GM21619 (cell line): ENCODE data around the gene HINT1.
"Not testable (repeated sequence)": the region's sequence is repeated elsewhere in the genome, so short reads cannot be mapped to it uniquely, and the experiment has no call there.

Experiments
- ATAC-seq: cut with Tn5 transposase; IDR thresholded peaks from one replicate; pipeline ENCODE4 v1.9.1; 2021; ENCODE audit not compliant: unreplicated experiment

The HINT1 gene

DNA sequence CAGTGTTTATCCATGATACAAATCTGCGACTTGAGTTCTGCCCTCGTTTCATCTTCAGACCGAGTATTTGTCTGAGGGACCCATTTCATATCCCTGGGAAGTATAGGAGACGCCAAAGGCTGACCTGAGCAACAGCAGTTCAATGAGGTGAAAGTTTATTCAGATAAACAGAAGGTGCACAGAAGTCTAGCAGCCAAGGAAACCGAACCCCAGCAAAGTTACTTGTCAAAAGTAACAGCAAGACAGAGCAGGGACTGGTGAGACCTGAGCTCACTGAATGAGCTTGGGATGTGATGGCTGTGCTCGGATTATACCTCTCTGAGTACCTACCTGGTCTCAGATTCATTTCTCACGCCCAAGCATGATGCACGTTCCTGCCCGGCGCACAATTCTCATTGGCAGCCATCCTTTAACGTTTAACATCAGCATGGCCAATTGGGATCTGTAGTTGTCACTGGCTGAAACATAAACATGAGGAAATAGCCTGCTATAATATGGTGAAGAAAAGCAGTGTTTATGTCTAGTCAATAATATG, 6.3 kb upstream of the HINT1 start:
- ATAC-seq, result no peak

DNA sequence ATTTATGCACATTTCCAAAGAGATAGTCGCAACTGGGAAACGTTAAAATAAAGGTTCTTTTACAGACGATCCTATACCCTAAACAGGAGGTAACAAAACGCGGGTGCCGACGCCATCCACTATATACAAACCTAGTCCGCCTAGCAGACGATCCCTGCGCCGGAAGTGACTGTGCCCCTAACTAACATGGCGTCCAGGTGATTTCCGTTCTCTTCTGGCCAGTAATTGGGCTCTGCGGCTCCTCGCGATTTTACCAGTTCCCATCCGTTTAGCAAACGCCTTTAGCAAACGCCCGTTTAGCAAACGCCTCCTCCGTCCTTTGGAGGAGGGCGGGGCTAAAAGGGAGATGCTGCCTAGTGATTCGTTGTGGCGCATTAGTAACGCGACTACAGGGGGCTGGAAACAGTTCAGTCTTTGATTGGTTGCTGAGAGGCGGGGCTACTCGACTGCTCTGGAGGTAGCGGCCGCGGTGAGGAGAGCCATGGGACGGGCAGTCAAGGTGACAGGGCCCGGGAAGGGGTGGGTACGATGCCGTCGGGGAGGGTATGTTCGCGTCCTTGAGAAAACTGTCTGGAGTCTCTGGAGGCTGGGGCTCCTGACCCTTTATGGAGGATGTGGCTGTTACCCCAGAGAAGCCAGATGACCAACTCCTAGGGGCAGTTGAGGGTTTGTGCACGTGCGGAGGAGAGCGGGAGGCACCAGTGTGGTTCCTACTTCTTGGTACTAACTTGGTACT, 5.7 kb upstream of the HINT1 start, which contains the start of gene LYRM7:
Gene LYRM7 (plus strand): TSS at position 405 of the 736 bp plus-strand sequence. CDS start 77 bp downstream, at position 482.
- ATAC-seq, result peak; percentile 96

DNA sequence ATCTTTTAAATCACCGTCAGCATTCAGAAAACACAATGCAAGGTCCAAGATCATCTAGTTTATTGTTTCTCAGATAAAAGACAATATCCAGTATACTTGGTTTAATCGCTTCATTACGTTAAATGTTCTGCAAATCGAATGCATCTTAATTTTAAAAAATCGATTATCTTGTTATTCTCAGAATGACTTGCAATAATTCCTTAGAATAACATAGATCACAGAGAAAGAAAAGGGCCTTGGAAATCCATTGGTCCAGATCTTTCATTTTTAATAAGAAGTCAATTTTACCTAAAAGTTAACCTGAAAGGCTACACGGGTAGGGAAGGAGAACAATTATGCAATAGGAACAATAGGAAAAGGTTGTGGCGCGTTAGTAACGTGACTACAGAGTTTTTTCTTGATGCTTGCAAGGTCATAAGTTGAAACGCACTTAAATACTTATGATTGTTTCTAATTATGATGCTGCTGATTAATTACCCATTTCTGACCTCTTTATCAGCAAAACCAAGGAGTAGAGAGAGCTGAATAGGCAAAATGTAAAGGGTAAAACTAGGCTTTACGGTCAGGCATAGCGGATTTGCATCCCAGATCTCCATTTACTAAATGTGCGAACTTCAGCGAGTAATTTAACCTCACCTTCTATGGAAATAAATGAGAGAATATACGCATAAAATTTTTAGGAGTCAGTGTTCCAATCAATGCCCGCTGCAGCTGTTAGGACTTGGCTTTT, 4.9 kb upstream of the HINT1 start:
- no peak for ATAC-seq

DNA sequence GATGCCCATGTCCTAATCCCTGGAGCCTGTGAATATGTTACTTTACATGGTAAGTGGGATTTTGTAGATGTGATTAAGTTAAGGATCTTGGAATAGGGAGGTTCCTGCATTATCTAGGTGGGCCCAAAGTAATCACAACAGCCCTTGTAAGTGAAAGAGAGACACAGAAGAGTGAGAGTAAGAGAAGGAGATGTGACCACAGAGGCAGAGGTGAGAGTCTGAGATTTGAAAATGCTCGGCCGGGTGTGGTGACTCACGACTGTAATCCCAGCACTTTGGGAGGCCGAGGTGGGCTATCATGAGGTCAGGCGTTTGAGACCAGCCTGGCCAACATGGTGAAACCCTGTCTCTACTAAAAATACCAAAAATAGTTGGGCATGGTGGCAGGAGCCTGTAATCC, 2.6 kb upstream of the HINT1 start:
- ATAC-seq, result no peak

DNA sequence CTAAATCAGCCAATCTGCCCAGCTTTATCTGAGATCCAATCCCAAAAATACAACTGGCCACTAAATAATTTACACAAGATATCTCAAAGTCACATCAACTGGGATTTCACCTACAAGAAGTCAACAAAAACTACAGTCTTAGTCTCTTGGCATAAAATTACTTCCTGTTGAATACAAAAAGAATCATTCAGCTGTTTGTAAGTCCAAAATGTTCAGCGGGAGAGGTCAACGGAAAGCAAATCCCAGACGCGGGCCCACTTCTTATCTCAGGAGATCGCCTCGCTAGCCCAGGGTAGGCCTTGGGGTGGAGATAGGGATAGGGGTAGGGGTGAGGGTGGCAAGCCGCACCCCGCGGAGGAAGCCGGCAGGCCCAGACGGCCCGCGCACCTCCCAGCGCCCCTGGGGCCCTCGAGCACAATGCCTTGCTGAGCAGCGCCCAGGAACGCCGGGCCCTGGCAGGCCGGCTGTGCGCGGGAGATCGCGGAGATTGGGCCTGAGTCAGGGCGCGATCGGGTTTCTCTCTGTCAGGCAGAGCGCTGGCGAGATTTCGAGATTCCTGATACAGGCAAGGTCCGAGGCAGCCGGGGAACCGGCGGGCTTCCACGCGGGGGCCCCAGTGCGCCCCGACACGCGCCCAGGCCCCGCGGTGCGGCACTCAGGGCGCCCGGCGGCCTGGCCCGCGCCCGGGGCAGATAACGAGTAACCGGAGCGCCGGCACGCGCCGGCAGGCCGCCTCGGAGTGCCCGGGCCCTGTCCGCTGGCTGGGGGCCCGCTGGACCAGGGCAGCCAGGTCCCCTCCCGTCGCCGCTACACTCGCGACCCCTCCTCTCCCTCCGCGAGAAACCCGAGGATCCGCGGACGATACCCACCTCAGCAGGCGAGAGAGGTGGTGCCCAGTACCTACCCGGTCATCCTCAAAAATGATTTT, 601 bp downstream of the HINT1 start:
- ATAC-seq, result peak; percentile 70

DNA sequence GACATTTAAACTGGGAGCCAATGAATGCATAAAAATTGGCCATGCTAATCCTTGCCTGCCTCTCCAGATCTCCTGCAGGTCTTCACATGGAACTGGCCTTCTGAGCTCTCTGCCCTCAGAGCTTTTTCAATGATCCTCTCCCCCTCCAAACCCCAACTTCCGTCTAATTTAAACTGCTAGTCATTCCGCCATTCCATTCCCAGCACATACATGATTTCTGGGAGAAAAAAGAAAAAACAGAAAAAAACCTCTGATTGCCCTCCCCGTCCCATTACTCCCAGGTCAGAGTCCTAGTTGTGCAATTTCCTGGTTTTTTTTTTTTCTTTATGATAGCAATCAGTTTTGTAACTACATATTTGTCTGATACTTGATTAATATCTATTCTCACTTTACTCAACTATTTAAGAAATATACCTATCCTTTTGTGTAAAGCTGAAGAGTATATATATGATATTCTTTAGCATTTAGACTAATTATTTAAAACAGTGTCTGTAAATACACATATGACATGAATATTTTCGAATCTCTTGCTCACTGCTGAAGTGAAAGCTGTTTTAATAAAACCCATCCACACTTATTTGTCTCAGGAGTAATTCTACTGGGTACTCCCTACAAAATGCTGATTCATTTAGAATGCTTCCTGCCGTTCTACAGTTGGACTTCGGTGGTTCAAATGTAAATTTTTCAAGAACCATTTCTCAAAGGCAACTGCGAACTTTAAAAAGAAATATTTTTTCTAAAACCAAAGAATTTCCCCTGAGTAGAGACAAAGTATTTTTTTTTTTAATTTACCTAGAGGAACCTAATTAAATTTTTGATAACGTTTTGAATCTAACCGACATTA, 1.6 kb downstream of the HINT1 start:
- ATAC-seq, result no peak

DNA sequence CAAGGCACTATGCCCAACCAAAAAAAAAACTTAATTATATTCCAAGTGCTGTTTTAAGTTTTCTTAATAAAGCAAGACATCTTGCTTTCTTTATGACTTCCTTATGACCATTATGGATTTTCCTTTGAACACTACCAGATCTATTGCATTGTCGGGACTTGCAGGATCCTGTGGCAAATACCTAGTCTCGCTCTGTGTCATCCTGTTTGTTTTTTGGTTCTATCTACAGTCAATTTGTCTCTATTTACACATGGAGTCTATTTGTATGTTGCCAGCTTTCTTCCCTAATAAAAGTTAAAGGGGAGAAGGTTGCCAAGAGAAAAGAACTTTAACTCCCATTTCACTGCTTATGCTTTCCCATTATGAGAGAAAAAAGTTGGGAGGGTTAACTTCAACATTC, 4.9 kb downstream of the HINT1 start:
- no peak for ATAC-seq

DNA sequence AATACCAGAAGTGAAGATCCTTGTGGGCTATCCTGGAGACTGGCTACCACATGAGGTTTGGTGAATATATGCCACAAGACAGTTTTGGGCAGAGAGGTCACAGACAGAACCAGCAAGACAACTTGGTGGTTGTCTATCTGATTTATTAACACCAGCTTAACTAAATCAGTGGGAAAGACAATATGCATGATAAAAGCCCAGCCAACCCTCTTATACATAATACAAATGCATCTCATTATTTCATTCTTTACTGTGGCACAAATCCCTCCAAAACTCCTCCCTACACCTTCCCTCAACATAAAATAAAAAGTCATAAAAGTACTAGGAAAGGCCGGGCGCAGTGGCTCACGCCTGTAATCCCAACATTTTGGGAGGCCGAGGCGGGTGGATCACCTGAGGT, 8.1 kb downstream of the HINT1 start:
- ATAC-seq, result no peak

DNA sequence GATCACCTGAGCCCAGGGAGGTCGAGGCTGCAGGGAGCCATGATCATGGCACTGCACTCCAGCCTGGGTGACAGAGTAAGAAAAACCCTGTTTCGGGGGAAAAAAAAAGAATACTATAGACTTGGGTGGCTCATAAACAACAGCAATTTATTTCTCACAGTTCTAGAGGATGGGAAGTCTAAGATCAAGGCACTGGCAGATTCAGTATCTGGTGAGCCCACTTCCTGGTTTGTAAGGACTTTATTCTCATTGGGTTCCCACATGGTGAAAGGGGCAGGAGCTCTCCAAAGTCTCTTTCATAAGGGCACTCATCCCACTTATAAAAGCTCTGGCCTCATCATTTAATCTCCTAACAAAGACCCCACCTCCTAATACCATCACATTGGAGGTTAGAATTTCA, 8.7 kb downstream of the HINT1 start:
- no peak for ATAC-seq

DNA sequence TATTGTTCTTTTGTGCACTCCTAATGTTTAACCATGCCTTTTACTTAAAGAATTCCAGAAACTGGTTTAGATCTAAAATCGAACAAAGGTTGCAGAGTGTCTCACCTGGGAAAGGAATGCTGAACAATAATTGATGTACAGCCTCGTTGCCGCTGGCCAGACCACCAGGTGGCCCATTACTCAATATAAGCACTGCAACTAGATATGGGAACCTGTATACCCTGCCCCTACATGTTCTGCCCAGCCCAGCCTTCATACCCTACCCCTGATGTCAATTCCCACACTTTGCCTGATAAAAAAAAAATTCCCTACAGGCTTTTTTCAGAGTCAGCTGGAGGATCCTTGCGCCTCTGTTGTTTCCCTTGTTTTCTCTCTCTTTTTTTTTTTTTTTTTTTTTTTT, 13.8 kb downstream of the HINT1 start:
- ATAC-seq, result no peak

DNA sequence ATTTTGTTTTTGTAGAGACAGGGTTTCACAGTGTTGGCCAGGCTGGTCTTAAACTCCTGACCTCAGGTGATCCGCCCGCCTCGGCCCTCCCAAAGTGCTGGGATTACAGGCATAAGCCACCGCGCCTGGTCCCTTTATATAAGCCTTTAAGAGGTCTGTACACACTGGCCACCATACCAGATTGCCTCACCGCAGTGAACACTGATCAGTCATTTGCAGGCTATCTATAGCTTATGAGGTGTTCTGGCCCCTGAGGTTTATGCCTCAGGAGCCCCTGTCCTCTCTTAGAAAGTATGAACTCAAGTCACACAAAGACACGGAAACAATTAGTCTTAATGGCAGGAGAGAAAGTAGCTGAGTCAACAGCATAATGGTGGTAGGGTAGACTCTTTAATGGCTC, 14.6 kb downstream of the HINT1 start:
- no peak for ATAC-seq

DNA sequence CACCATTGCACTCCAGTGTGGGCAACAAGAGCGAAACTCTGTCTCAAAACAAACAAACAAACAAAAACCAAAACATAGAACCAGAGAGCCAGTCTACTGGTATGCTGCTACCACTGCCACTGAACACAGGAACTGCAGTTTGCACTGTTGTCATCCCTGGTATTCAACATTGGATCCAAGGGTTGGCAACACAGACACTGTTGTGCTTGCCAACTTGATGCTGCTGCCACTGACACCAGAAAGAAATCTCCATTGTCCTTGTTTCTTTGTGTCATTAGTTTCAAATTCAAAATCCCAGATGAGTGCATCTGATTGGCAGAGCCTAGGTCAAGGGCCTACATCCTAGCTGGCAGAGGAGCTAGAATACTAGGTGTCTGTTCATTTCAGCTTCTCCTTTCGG, 16.2 kb downstream of the HINT1 start:
- no peak for ATAC-seq

DNA sequence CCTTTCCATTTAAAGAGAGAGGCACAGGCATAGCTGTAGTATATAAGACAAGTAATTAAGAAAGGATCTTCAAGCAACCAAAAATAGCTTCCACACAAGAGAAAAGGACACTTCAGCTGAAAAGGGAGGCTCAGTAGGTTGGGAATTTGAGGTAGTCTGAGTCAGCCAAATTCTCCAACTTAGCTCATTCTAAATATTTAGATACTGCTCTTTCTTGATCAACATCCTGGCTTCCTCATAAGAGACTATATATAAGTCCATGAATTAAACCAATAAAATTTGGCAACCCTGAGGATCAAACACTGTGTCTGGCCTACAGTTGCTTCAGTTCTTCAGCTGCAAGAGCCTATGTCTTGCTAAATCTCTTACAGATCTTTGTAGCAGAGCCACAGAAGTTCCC, 17.8 kb downstream of the HINT1 start:
- no peak for ATAC-seq

DNA sequence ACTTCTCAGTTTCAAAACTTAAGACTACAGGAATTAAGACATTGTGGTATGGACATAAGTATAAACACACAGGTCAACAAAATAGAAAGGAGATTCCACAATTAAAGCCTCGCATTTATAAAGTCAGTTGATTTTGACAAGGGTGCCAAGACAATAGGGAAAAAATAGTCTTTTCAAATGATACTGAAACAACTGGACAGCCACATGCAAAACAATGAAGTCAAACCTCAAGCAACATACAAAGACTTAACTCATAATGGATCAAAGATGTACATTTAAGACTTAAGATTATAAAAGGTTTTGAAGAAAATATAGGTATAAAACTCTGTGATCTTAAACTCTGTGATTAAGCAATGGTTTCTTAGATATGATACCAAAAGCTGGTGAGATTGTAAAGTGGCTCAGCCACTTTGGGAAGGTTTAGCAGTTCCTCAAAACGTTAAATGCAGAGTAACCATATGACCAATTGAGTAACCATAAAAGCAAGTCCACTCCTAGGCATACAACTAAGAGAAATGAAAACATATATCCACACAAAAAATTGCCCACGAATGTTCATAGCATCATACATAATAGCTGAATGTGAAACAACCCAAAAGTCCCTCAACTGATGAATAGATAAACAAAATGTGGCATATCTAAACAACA, 22.0 kb downstream of the HINT1 start:
- no peak for ATAC-seq

DNA sequence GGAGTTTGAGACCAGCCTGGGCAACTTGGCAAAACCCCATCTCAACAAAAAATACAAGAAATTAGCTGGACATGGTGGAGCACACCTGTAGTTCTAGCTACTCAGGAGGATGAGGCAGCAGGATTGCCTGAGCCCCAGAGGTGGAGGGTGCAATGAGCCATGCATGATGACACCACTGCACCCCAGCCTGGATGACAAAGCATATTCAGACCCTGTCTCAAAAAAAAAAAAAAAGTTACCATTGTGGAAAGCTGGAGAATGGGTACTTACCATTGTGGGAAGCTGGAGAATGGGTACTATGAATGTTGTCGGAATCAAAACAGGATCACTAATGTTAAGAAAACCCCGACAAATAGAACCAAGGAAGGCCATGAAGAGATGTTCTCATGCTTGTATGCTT, 25.7 kb downstream of the HINT1 start:
- ATAC-seq, result no peak

DNA sequence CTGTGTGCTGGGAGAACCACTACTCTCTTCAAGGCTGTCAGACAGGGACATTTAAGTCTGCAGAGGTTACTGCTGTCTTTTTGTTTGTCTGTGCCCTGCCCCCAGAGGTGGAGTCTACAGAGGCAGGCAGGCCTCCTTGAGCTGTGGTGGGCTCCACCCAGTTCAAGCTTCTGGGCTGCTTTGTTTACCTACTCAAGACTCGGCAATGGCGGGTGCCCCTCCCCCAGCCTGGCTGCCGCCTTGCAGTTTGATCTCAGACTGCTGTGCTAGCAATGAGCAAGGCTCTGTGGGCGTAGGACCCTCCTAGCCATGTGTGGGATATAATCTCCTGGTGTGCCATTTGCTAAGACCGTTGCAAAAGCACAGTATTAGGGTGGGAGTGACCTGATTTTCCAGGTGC, 26.6 kb downstream of the HINT1 start:
- not testable (repeated sequence) for ATAC-seq

DNA sequence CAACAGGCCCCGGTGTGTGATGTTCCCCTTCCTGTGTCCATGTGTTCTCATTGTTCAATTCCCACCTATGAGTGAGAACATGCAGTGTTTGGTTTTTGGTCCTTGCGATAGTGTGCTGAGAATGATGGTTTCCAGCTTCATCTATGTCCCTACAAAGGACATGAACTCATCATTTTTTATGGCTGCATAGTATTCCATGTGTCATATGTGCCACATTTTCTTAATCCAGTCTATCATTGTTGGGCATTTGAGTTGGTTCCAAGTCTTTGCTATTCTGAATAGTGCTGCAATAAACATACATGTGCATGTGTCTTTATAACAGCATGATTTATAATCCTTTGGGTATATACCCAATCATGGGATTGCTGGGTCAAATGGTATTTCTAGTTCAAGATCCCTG, 32.0 kb downstream of the HINT1 start:
- not testable (repeated sequence) for ATAC-seq

DNA sequence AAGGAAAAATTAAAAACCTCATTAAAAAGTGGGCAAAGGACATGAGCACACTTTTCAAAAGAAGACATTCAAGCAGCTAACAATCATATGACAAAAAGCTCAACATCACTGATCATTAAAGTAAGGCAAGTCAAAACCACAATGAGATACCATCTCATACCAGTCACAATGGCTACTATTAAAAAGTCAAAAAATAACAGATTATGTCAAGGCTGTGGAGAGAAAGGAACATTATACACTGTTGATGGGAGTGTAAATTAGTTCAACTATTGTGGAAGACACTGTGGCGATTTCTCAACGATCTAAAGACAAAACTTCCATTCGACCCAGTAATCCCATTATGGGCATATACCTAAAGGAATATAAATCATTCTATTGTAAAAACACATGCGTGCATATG, 35.8 kb downstream of the HINT1 start:
- ATAC-seq, result no peak

DNA sequence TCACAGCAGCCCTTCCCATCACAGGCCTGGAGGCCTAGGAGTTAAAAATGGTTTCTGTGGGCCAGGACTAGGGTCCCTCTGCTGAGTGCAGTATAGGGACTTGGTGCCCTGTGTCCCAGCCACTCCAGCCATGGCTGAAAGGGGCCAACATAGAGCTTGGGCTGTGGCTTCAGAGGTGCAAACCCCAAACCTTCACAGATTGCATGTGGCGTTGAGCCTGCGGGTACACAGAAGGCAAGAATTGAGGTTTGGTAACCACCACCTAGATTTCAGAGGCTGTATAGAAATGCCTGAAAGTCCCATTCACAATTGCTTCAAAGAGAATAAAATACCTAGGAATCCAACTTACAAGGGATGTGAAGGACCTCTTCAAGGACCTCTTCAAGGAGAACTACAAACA, 37.8 kb downstream of the HINT1 start:
- ATAC-seq, result not testable (repeated sequence)

DNA sequence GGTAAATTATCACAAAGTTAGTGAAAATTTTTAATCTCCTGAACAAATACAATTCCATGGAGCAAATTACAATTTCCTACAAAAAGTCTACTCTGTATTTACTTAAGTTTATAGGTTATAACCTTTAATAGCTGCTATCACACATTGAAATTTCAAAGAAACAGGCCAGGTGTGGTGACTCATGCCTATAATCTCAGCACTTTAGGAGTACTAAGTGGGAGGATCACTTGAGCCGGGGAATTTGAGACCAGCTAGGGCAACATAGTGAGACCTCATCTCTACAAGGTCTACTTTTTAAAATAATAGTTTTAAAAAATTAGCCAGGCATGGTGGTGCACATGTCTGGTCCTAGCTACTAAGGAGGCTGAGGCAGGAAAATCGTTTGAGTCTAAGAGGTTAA, 50.3 kb downstream of the HINT1 start:
- no peak for ATAC-seq
